ENCODE results near the gene SLC2A11. TPM values are rescaled to one million over a fixed set of nuclear protein-coding genes. Genes with fewer than 3 reads are reported as not detected.

The SLC2A11 gene
- polyA plus RNA-seq, 2 of the 4 experiments (the other 2 are of a cell fraction) = 5.6 to 12.4 TPM

GRCh38 chr22:23896166-23896522 lies 38.5 kb downstream of the SLC2A11 start:
- no peaks in the 10 kb centered on the region for H3K9me3 ChIP-seq
- 100% methylated on average over 1 of the region's 5 CpGs for WGBS (ENCODE audit: missing lambda C conversion rate)
- peaks cover 28% of the 10 kb centered on the region for H3K4me1 ChIP-seq
- ChIA-PET CTCF (interaction anchor here (1.1 to 1.4 kb wide), 3 partner anchors 14 to 46 kb away, joined by 3 read pairs; no protein-coding TSS in a partner anchor), POLR2A (no interaction called here)
- DNase-seq (ENCODE audit: low read depth in 1 of 2, low spot score in 1 of 2) (no peak), ATAC-seq (no peak), FAIRE-seq (no peak)
- peak overlapping the region; percentile 81 for H3K4me3 ChIP-seq
- peak overlapping the region; percentile 93 for H3K4me2 ChIP-seq
- H3K27ac ChIP-seq = peak overlapping the region; percentile 98 to 99
- TF ChIP-seq BHLHE40 (IDR thresholded peaks at IDR 0.05; ENCODE audit: low read depth, low read length) (no peak), ZSCAN20 (CRISPR knock-in tag; IDR thresholded peaks at IDR 0.05) (no peak), GATA3 (IDR thresholded peaks at IDR 0.05; ENCODE audit: borderline replicate concordance) (no peak), HDAC2 (IDR thresholded peaks at IDR 0.05) (no peak), EP300 (IDR thresholded peaks at IDR 0.05) (no peak), MAFK (IDR thresholded peaks at IDR 0.05; ENCODE audit: partially characterized antibody) (no peak), CHD2 (IDR thresholded peaks at IDR 0.05; ENCODE audit: low read length, partially characterized antibody) (no peak), EHF (CRISPR knock-in tag; IDR thresholded peaks at IDR 0.05) (no peak), MYC (IDR thresholded peaks at IDR 0.05; ENCODE audit: borderline replicate concordance, low read length) (no peak)
- TF ChIP-seq, protein P1, sequence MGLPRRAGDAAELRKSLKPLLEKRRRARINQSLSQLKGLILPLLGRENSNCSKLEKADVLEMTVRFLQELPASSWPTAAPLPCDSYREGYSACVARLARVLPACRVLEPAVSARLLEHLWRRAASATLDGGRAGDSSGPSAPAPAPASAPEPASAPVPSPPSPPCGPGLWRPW (IDR thresholded peaks at IDR 0.05) = no peak
- TF ChIP-seq, protein P2, sequence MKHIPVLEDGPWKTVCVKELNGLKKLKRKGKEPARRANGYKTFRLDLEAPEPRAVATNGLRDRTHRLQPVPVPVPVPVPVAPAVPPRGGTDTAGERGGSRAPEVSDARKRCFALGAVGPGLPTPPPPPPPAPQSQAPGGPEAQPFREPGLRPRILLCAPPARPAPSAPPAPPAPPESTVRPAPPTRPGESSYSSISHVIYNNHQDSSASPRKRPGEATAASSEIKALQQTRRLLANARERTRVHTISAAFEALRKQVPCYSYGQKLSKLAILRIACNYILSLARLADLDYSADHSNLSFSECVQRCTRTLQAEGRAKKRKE (CRISPR knock-in tag; IDR thresholded peaks at IDR 0.05; ENCODE audit: low read depth) = no peak
- TF ChIP-seq, protein P3, sequence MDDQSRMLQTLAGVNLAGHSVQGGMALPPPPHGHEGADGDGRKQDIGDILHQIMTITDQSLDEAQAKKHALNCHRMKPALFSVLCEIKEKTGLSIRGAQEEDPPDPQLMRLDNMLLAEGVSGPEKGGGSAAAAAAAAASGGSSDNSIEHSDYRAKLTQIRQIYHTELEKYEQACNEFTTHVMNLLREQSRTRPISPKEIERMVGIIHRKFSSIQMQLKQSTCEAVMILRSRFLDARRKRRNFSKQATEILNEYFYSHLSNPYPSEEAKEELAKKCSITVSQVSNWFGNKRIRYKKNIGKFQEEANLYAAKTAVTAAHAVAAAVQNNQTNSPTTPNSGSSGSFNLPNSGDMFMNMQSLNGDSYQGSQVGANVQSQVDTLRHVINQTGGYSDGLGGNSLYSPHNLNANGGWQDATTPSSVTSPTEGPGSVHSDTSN (IDR thresholded peaks at IDR 0.05) = no peak

GRCh38 chr22:23896523-23897186 lies 39.0 kb downstream of the SLC2A11 start:
- H3K27ac ChIP-seq = peak overlapping the region in 1 of 2 experiments; percentile 99; a peak in 3 of 6 replicates
- H3K4me3 ChIP-seq = no peak overlapping the region; the same call in 2 of the 3 replicates
- ATAC-seq (no peak), DNase-seq (ENCODE audit: low read depth in 1 of 2, low spot score in 1 of 2) (no peak), FAIRE-seq (no peak)
- TF ChIP-seq FOSL2 (IDR thresholded peaks at IDR 0.05) = no peak
- TF ChIP-seq FOSL2 (CRISPR knock-in tag; IDR thresholded peaks at IDR 0.05) = no peak
- no peak for TF ChIP-seq RFX5 (IDR thresholded peaks at IDR 0.05)
- TF ChIP-seq HOXB5 (CRISPR knock-in tag; IDR thresholded peaks at IDR 0.05) = no peak
- no peak for TF ChIP-seq HOXB13 (CRISPR knock-in tag; IDR thresholded peaks at IDR 0.05; ENCODE audit: low read depth)
- WGBS (ENCODE audit: missing lambda C conversion rate) = 83% methylated on average over 1 of the region's 8 CpGs
- peak overlapping the region; percentile 93 for H3K4me2 ChIP-seq
- H3K9me3 ChIP-seq = no peaks in the 10 kb centered on the region
- CTCF ChIA-PET = interaction anchor here (1.1 to 1.4 kb wide), 3 partner anchors 14 to 47 kb away, joined by 3 read pairs; no protein-coding TSS in a partner anchor
- H3K4me1 ChIP-seq = peaks cover 28% of the 10 kb centered on the region
- POLR2A ChIA-PET = no interaction called here

- Histone ChIP-seq H3K9me3 (no peaks in the 10 kb centered on the region), H3K27ac (no peak overlapping the region), H3K4me3 (no peak overlapping the region), H3K4me2 (no peak overlapping the region), H3K4me1 (peaks cover 28% of the 10 kb centered on the region)
- 92% methylated on average over 3 of the region's 3 CpGs for WGBS (ENCODE audit: missing lambda C conversion rate)
- ChIA-PET CTCF (interaction anchor here (1.3 to 1.4 kb wide), 2 partner anchors 15 to 41 kb away, joined by 3 read pairs; no protein-coding TSS in a partner anchor), POLR2A (no interaction called here)
- TF ChIP-seq FOSL2 (IDR thresholded peaks at IDR 0.05) (no peak), FOSL2 (CRISPR knock-in tag; IDR thresholded peaks at IDR 0.05) (no peak), KDM5A (IDR thresholded peaks at IDR 0.05) (no peak), CBX8 (IDR thresholded peaks at IDR 0.05) (no peak), POLR2A (IDR thresholded peaks at IDR 0.05; ENCODE audit: low read length) (no peak), ESRRA (IDR thresholded peaks at IDR 0.05; ENCODE audit: borderline replicate concordance, low read length) (no peak), NPAS2 (CRISPR knock-in tag; IDR thresholded peaks at IDR 0.05; ENCODE audit: borderline replicate concordance) (no peak), SMC3 (IDR thresholded peaks at IDR 0.05) (no peak), HOXA7 (CRISPR knock-in tag; IDR thresholded peaks at IDR 0.05) (no peak), HMGXB4 (CRISPR knock-in tag; IDR thresholded peaks at IDR 0.05; ENCODE audit: borderline replicate concordance) (no peak), BHLHE40 (IDR thresholded peaks at IDR 0.05; ENCODE audit: low read depth, low read length) (no peak), HOXB5 (CRISPR knock-in tag; IDR thresholded peaks at IDR 0.05) (no peak), CEBPB (IDR thresholded peaks at IDR 0.05) (no peak)
- TF ChIP-seq, protein P4, sequence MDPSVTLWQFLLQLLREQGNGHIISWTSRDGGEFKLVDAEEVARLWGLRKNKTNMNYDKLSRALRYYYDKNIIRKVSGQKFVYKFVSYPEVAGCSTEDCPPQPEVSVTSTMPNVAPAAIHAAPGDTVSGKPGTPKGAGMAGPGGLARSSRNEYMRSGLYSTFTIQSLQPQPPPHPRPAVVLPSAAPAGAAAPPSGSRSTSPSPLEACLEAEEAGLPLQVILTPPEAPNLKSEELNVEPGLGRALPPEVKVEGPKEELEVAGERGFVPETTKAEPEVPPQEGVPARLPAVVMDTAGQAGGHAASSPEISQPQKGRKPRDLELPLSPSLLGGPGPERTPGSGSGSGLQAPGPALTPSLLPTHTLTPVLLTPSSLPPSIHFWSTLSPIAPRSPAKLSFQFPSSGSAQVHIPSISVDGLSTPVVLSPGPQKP (IDR thresholded peaks at IDR 0.05; ENCODE audit: low read depth, low read length) = no peak
- TF ChIP-seq, protein P5, sequence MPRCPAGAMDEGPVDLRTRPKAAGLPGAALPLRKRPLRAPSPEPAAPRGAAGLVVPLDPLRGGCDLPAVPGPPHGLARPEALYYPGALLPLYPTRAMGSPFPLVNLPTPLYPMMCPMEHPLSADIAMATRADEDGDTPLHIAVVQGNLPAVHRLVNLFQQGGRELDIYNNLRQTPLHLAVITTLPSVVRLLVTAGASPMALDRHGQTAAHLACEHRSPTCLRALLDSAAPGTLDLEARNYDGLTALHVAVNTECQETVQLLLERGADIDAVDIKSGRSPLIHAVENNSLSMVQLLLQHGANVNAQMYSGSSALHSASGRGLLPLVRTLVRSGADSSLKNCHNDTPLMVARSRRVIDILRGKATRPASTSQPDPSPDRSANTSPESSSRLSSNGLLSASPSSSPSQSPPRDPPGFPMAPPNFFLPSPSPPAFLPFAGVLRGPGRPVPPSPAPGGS (IDR thresholded peaks at IDR 0.05) = no peak
- DNase-seq (ENCODE audit: low read depth in 1 of 2, low spot score in 1 of 2) (no peak), ATAC-seq (no peak), FAIRE-seq (no peak)
These were observed 39.6 kb downstream of the SLC2A11 start for GRCh38 chr22:23897320-23897719.

Measured in A549 (cell line).